ENCODE data around the gene CCIN.
"Not testable (repeated sequence)": the region's sequence is repeated elsewhere in the genome, so short reads cannot be mapped to it uniquely, and the experiment has no call there.

CCIN gene

GRCh38 chr9:36169166-36169565 lies at the start of gene CCIN:
TSS of gene CCIN (plus strand) at chr9:36169388. CDS start at chr9:36169503, 115 bp downstream.
- DNase-seq, result no peak

DNA sequence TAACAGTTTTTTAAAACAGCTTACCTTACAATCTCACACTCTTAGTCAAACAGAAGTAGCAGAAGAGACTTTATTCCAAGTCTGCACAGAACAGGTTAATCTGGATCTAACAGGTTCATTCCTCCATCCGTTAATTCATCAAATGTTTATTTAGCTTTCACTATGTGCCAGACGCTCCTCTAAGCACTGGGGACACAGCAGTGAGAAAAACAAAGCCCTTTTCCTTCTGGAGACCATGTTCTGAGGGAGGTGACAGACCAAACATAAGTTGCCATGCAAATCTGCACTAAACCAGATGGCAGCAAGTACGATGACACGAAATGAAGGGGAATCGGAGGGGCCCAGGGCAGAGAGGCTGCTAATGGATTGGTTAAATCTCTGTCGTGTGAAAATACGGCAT lies 49.7 kb upstream of the CCIN start:
- no peak for DNase-seq

GRCh38 chr9:36120705-36121104 lies 48.5 kb upstream of the CCIN start:
- no peak for DNase-seq

GRCh38 chr9:36121971-36122370 lies 47.2 kb upstream of the CCIN start:
- DNase-seq, result no peak

GRCh38 chr9:36123515-36123914 lies 45.7 kb upstream of the CCIN start:
- DNase-seq, result no peak

DNA sequence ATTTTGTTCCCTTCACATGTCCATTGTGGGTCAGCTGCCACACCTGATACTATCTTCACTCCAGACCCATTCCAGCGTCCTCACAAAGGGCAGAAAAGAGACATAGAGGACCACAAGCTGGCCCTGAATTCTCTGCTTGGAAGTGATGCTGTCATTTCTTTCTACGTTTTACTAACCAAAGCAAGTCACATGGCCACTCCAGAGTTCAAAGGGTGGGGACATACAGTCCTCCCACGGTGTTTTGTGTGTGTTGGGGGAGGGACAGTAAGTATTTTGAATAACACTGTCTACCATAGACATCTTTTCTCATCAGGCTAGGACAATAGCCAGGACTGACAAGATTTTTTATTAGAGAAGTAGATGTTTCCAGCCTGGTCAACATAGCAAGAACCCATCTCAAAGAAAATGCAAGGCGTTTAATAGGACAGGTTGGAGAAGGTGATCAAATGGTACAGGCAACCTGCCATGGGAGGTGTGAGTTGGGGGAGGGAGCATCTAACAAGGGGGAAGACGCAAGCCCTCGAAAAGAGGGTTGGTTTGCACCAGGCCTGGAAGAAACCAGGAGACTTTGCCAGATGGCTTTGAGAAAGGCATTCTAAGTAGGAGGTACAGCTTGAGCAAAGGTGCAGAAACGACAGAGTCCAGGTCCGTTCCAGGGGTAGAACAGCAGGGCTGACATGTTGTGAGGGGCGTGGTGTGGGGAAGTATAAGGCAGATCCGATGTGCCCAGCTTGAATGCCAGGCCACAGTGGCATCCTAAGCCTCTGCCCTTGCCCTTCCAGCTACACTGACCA lies 43.9 kb upstream of the CCIN start:
- no peak for DNase-seq

- no peak for DNase-seq
Observed at GRCh38 chr9:36126016-36126730, 43.0 kb upstream of the CCIN start.

- DNase-seq, result no peak
Observed at GRCh38 chr9:36127652-36128244, 41.4 kb upstream of the CCIN start.

DNA sequence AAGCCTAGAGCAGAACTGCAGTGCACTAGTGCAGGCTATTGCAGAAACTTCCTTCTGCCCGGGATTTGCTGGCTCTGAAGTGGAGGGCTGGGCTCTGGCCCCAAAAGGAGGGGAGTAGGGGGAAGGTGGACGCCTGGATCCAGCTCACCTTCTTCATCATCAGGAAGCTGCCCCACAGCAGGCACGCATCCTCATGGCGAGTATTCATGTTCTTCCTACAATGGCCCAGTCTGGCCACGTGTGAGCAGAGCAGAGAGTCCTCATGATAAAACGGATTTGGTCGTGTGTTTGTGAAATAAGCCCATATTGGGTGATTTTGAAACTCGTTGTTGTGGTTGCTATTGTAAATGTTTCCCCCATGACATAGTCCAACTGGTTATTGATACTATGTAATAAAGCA lies 40.8 kb upstream of the CCIN start:
- no peak for DNase-seq

- no peak for DNase-seq
Observed at GRCh38 chr9:36129139-36129538, 40.0 kb upstream of the CCIN start.

- not testable (repeated sequence) for DNase-seq
Observed at GRCh38 chr9:36131666-36132065, 37.5 kb upstream of the CCIN start.

DNA sequence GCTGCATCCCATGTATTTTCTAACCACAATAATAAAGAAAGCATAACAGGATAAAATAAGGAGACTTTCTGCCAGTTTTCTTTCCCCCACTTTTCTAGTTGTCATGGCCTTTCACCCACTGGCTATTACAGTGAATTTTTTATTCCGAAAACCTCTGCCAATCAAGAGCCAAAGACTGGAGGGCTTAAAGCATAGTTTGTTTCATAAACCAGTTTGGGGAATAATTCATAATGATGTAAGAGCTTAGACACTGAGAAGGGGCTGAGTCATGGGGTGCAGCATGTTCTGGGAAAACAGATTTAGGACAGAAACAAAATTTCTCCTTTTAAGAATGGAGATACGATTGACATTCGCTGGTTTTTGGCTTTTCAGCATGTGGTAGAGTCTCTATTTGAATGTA lies 37.1 kb upstream of the CCIN start:
- no peak for DNase-seq

- no peak for DNase-seq
Observed at GRCh38 chr9:36134761-36135505, 34.3 kb upstream of the CCIN start.

DNA sequence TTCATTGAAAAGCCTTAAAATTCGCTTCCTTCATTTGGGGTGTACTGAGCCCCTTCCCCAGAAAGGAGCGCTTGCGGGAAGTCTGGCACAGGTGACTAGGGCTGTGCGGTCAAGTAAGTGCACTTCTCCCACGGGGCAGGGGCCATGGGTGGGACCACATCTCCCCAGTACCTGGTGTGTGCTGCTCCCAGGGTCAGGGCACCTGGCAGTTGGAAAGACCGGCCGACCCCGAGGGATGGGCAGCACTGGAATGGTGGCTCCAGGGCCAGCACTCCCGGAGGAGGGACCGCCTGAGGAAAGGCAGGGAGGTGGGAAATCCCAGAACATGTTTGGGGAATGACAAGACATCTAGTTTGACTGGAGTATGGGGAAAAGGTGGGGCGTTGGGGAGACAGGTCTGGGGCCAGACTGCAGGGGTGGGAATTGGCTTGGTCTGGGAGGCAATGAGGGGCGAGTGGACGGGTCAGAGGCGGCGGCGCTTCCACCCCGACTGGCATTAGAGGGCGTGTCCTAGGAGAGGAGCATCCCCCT lies 33.4 kb upstream of the CCIN start:
- DNase-seq, result no peak

- DNase-seq, result peak; percentile 72 to 79
Observed at GRCh38 chr9:36136272-36136893, 32.8 kb upstream of the CCIN start, which contains the start of gene GLIPR2. TSS of gene GLIPR2 (plus strand) at chr9:36136733. CDS start at chr9:36136779, 46 bp downstream.

DNA sequence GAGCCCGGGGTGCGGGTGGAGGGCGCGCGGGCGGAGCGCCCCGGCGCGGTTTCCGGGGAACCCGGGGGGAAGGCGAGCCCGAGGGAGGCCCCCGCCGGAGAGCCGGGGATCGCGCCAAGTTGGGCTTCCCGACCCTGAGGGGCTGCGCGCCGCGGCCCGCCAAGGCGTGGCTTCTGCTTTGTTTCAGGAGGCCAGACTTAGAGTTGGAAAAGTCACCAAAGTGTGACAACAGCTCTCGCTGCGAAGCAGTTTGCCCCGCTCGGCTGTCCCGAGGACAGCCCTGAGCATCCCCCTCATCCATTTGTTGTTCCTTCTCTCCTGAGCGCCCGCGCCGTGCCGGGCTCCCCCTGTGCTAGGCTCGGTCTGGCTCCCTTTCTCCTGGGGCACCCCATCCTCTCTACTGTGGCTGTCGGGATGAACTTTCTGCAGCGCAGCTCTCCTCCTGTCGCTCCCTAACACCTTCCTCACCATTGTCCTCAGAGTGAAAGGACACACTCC lies 32.2 kb upstream of the CCIN start:
- no peak for DNase-seq

DNA sequence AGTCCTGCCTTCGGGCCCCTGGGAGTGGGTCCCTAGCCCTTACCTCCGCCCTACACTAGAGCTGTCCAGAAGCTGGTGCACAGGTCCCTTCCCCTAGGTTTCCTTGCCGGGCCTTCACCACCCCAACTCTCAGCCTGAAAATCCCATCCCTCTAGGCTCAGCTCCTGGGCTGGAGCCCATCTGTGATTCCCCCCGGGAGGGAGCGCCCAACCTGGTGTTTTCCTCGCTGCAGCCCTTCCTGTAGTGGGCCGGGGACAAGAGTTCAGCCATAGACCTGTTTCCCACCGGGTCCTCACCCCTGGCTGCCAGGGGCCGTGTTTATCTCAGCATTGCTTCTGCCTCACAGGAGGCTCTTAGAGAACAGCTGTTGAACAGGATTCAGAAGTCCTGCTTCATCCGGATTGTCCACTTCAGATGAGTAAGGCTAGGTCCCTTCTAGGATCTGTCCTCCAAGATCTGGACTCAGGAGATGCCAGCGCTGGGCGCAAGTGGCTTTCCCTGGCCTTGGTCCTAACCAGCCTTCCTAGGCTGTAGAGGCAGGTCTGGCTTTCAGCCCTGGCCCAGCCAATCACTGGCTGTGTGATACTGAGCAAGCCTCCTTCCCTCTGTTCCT lies 31.7 kb upstream of the CCIN start:
- no peak for DNase-seq

- DNase-seq, result no peak
Observed at GRCh38 chr9:36138496-36138895, 30.7 kb upstream of the CCIN start.

DNA sequence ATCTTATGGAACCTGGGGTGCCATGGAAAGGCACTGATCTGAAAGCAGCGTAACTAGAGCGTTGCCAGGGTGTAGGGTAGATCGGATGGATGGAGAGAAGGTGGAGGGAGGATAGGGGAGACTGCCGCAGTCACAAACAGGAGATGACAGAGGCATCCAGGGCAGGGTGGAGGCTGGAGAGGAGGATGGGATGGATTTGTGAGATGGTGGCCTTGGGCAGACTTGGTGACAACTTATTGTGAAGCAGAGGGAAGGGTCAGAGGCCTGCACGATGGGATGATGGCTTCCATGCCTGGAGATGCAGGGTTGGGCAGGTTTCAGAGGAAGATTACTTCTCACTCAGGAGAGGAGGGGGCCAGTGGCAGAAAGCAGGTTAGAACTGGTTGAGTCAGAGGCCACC lies 30.3 kb upstream of the CCIN start:
- DNase-seq, result no peak

DNA sequence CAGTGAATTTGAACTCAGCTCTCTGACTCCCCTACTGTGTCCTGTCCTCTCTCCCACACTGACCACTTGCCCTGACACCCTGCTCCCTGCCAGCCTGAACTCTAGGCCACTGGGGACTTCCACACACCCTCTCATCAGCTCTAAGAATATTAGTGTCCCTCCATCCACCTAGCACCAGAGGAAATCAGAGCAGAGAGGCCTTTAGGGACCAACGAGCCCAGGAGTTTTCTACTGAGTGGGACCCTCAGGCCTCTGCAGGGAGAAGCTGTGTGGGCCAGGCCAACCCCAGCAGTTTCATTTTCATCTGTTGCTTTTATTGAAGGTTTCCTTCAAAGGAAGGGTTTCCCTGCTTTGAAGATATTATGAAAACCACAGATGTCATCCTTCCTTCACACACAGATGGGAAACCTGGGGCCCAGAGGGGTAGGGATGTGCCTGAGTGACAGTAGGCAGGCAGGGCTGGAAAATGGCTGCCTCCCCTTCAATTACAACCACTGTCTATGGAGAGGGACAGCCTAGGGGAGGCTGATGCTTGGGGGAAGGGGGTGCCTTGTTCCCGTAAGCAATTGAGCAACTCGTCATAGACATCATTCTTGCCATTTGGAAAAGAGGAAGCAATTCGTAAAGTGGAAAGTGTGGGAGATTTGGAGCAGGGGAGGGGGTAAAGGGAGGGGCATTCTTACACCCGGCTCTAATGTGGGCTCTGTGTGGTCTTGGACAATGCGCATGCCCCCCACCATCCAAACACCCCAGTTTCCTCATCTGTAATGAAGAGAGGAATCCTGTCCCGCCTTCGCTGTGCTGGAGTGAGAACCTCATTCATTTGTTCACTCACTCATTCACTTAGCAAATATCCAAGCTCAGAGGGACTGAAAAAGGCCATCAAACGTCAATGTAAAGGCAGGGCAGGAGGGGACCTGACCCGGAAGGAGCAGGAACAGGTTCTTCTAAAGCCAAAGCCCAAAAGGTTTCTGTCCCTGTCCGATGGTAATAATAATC lies 28.8 kb upstream of the CCIN start:
- no peak for DNase-seq
